Gastroesophageal sphincter (tissue), 4 donors: ENCODE data around the gene CGREF1. TPM values are rescaled to one million over a fixed set of nuclear protein-coding genes. Genes with fewer than 3 reads are reported as not detected.
A peak's percentile ranks its signal among the peaks of the same experiment; 100 is the strongest.

Experiments used
- ATAC-seq: fragments of 150-250 bp; one replicate; pipeline ENCODE4 v1.9.1; 2016; ENCODE audit warnings: mild to moderate bottlenecking, moderate library complexity
- H3K27ac ChIP-seq, 4 donors: fragments of 200-600 bp; sonication (generic) in 3 of 4; 1 replicate in 3 of 4; 2 replicates in 1 of 4; pipeline ENCODE4 v1.5.1; 2016 to 2019
- H3K27me3 ChIP-seq: fragments of 200-600 bp; sonication (generic); one replicate; pipeline ENCODE4 v1.5.1; 2019
- H3K36me3 ChIP-seq, 2 donors: fragments of 200-600 bp; sonication (generic); one replicate each; pipeline ENCODE4 v1.5.1; 2019; ENCODE audit warnings: control low read depth in 1 of 2
- H3K4me1 ChIP-seq, 3 donors: fragments of 200-600 bp; sonication (generic); 1 replicate in 2 of 3; 2 replicates in 1 of 3; pipeline ENCODE4 v1.5.1; 2016 to 2019; ENCODE audit warnings: control low read depth in 2 of 3
- H3K4me3 ChIP-seq, 2 donors: fragments of 200-600 bp; sonication (generic); one replicate each; pipeline ENCODE4 v1.5.1; 2019; ENCODE audit warnings: mild to moderate bottlenecking in 1 of 2, moderate library complexity in 1 of 2
- H3K9me3 ChIP-seq, 3 donors: fragments of 200-600 bp; sonication (generic); one replicate each; pipeline ENCODE4 v1.5.1; 2017 to 2019; ENCODE audit warnings: control low read depth in 2 of 3
- EP300 ChIP-seq: sonication (generic); formaldehyde crosslinking; IDR thresholded peaks from one replicate; pipeline ENCODE4 v1.6.1; 2017; ENCODE audit warnings: antibody characterized with exemption, mild to moderate bottlenecking
- POLR2A ChIP-seq, 2 donors: fragments of 450-650 bp; IDR thresholded peaks; one replicate each; pipeline ENCODE4 v1.6.1; 2017; ENCODE audit warnings: antibody characterized with exemption in 2 of 2, mild to moderate bottlenecking in 2 of 2, moderate library complexity in 1 of 2
- POLR2AphosphoS5 ChIP-seq: sonication (generic); formaldehyde crosslinking; IDR thresholded peaks from one replicate; pipeline ENCODE4 v1.6.1; 2017; ENCODE audit warnings: antibody characterized with exemption
- WGBS, 2 donors: methylation state at CpG; one replicate each; pipeline ENCODE4 v1.1.5; 2018; ENCODE audit warnings: low coverage in 1 of 2; 5-methylcytosine and 5-hydroxymethylcytosine counted together
- total RNA-seq, 4 donors: library from RNA; depleted of rRNA; stranded (reverse); fragments of >200 nt; gene quantifications; one replicate each; pipeline ENCODE4 v1.1.0, GENCODE V29; 2016
- TF ChIP-seq, protein P1 (sequence below), 4 experiments: fragments of 200-600 bp in 2 of 4; fragments of 450-650 bp in 2 of 4; sonication (generic) in 1 of 4; IDR thresholded peaks; one replicate each; pipeline ENCODE4 v1.5.1; 2017 to 2019; ENCODE audit warnings: antibody characterized with exemption in 4 of 4, mild to moderate bottlenecking in 2 of 4, moderate library complexity in 2 of 4

CGREF1 gene
- total RNA-seq, 4 donors from 2014 or later, result 1.0 TPM; not detected in 3

DNA sequence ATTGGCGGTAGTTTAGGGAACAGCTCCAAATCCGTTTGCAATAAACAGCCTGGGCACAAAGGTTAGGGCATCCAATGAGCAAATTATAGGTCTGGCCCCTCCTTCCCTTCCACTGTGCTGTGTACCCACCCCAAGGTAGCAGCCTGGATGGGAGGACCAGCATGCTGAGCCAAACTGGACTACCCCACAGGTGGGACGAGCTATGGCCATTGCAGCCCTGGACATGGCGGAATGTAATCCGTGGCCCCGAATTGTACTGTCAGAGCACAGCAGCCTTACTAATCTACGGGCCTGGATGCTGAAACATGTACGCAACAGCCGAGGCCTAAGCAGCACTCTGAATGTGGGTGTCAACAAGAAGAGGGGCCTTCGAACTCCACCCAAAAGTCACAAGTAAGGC lies 60.7 kb downstream of the CGREF1 start:
- no peak for ATAC-seq
- Histone ChIP-seq H3K4me1 (no peaks in the 10 kb centered on the region), H3K9me3 (no peaks in the 10 kb centered on the region), H3K27ac (no peak overlapping the region), H3K27me3 (no peaks in the 10 kb centered on the region), H3K36me3 (peaks cover 0 to 78% of the 10 kb centered on the region in 2 donors), H3K4me3 (no peak overlapping the region)
- TF ChIP-seq POLR2A (IDR thresholded peaks at IDR 0.05), result no peak
- TF ChIP-seq, protein P1, sequence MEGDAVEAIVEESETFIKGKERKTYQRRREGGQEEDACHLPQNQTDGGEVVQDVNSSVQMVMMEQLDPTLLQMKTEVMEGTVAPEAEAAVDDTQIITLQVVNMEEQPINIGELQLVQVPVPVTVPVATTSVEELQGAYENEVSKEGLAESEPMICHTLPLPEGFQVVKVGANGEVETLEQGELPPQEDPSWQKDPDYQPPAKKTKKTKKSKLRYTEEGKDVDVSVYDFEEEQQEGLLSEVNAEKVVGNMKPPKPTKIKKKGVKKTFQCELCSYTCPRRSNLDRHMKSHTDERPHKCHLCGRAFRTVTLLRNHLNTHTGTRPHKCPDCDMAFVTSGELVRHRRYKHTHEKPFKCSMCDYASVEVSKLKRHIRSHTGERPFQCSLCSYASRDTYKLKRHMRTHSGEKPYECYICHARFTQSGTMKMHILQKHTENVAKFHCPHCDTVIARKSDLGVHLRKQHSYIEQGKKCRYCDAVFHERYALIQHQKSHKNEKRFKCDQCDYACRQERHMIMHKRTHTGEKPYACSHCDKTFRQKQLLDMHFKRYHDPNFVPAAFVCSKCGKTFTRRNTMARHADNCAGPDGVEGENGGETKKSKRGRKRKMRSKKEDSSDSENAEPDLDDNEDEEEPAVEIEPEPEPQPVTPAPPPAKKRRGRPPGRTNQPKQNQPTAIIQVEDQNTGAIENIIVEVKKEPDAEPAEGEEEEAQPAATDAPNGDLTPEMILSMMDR (IDR thresholded peaks at IDR 0.05), result no peak
- TF ChIP-seq EP300, result no peak
- no peak for TF ChIP-seq POLR2AphosphoS5
- WGBS, 2 donors, result 69 to 80% methylated on average over 2 to 3 of the region's 10 CpGs

- H3K36me3 ChIP-seq, result peaks cover 0 to 83% of the 10 kb centered on the region in 2 donors
- no peak overlapping the region for H3K27ac ChIP-seq
- no peak for TF ChIP-seq EP300
- TF ChIP-seq, protein P1 (IDR thresholded peaks at IDR 0.05), result no peak
- no peak for TF ChIP-seq POLR2A (IDR thresholded peaks at IDR 0.05)
- TF ChIP-seq POLR2AphosphoS5, result no peak
- no peaks in the 10 kb centered on the region for H3K27me3 ChIP-seq
- no peaks in the 10 kb centered on the region for H3K9me3 ChIP-seq
- ATAC-seq, result no peak
- WGBS, 2 donors, result 72 to 87% methylated on average over 3 to 5 of the region's 6 CpGs
- peaks cover 0 to 9% (median 6%) of the 10 kb centered on the region in 3 donors for H3K4me1 ChIP-seq
- no peak overlapping the region for H3K4me3 ChIP-seq
These were observed 61.7 kb downstream of the CGREF1 start for GRCh38 chr2:27057184-27057583.

GRCh38 chr2:27054721-27055120 lies 64.2 kb downstream of the CGREF1 start:
- no peaks in the 10 kb centered on the region for H3K9me3 ChIP-seq
- H3K27me3 ChIP-seq, result no peaks in the 10 kb centered on the region
- TF ChIP-seq EP300 (no peak), POLR2AphosphoS5 (no peak), POLR2A (IDR thresholded peaks at IDR 0.05) (no peak)
- TF ChIP-seq, protein P1 (IDR thresholded peaks at IDR 0.05), result no peak
- no peak overlapping the region for H3K27ac ChIP-seq
- H3K4me3 ChIP-seq, result no peak overlapping the region
- no peak for ATAC-seq
- H3K36me3 ChIP-seq, result peaks cover 0 to 70% of the 10 kb centered on the region in 2 donors
- H3K4me1 ChIP-seq, result peaks cover 0 to 22% (median 9%) of the 10 kb centered on the region in 3 donors
- WGBS, 2 donors, result 92 to 100% methylated on average over 1 to 5 of the region's 11 CpGs

GRCh38 chr2:27053776-27054175 lies 65.2 kb downstream of the CGREF1 start:
- Histone ChIP-seq H3K4me1 (peaks cover 0 to 30% (median 15%) of the 10 kb centered on the region in 3 donors), H3K27ac (no peak overlapping the region), H3K4me3 (no peak overlapping the region), H3K9me3 (no peaks in the 10 kb centered on the region), H3K36me3 (peaks cover 0 to 60% of the 10 kb centered on the region in 2 donors), H3K27me3 (no peaks in the 10 kb centered on the region)
- no peak for ATAC-seq
- TF ChIP-seq POLR2AphosphoS5, result no peak
- TF ChIP-seq, protein P1 (IDR thresholded peaks at IDR 0.05), result no peak
- TF ChIP-seq POLR2A (IDR thresholded peaks at IDR 0.05), result no peak
- no peak for TF ChIP-seq EP300
- WGBS, 2 donors, result 80 to 85% methylated on average over 7 to 8 of the region's 8 CpGs

DNA sequence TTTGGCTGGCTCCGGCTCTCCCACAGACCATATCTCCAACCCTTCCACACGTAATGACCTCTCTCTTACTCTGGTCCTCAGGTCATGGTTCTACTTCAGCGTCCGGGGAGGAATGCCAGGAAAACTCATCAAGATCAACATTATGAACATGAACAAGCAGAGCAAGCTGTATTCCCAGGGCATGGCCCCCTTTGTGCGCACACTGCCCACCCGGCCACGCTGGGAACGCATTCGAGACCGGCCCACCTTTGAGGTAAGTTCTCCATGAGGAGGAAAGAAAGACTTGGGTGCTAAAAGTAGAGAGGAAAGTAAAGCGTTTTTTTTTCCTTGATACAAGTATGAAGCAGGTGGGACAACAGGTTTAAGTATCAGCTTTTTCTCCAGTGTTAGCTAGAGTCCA lies 65.6 kb downstream of the CGREF1 start:
- H3K4me3 ChIP-seq, result no peak overlapping the region
- peaks cover 0 to 56% of the 10 kb centered on the region in 2 donors for H3K36me3 ChIP-seq
- H3K27me3 ChIP-seq, result no peaks in the 10 kb centered on the region
- TF ChIP-seq EP300, result no peak
- no peak for ATAC-seq
- 67 to 76% methylated on average over 3 to 9 of the region's 11 CpGs for WGBS, 2 donors
- peaks cover 0 to 30% (median 15%) of the 10 kb centered on the region in 3 donors for H3K4me1 ChIP-seq
- no peaks in the 10 kb centered on the region for H3K9me3 ChIP-seq
- peak overlapping the region in 1 of 4 donors; percentile 96 for H3K27ac ChIP-seq
